Ascending aorta (tissue), 2 donors: Measurements from ENCODE around the gene NINL. TPM values are rescaled to one million over a fixed set of nuclear protein-coding genes. Genes with fewer than 3 reads are reported as not detected.

Experiments
- DNase-seq, 2 donors: peaks; one replicate each; pipeline ENCODE4 v3.0.0-alpha.2; 2019; ENCODE audit warnings: low spot score in 2 of 2
- H3K27ac ChIP-seq, 2 donors: fragments of 200-600 bp; sonication (generic); one replicate each; pipeline ENCODE4 v1.5.1; 2016 to 2017; ENCODE audit warnings: mild to moderate bottlenecking in 1 of 2
- H3K27me3 ChIP-seq: fragments of 200-600 bp; sonication (generic); one replicate; pipeline ENCODE4 v1.5.1; 2017
- H3K36me3 ChIP-seq, 2 donors: fragments of 200-600 bp; sonication (generic); one replicate each; pipeline ENCODE4 v1.5.1; 2016
- H3K4me1 ChIP-seq, 2 donors: fragments of 200-600 bp; sonication (generic); one replicate each; pipeline ENCODE4 v1.5.1; 2016 to 2017; ENCODE audit warnings: mild to moderate bottlenecking in 1 of 2
- H3K4me3 ChIP-seq, 2 donors: fragments of 200-600 bp; sonication (generic); one replicate each; pipeline ENCODE4 v1.5.1; 2016 to 2017; ENCODE audit warnings: mild to moderate bottlenecking in 1 of 2
- H3K9me3 ChIP-seq, 2 donors: fragments of 200-600 bp; sonication (generic); one replicate each; pipeline ENCODE4 v1.5.1; 2016
- intact Hi-C: fragments of 100-400 bp; cut with DNase I; formaldehyde crosslinking; loops from one replicate; pipeline ENCODE4 v1.15.1; 2023
- total RNA-seq: library from RNA; depleted of rRNA; stranded (reverse); fragments of >200 nt; gene quantifications from one replicate; pipeline ENCODE4 v1.1.0, GENCODE V29; 2016
- TF ChIP-seq, protein P1 (sequence below), 3 experiments: fragments of 200-600 bp in 2 of 3; fragments of 450-650 bp in 1 of 3; sonication (generic) in 2 of 3; IDR thresholded peaks; one replicate each; pipeline ENCODE4 v1.5.1; 2016 to 2019; ENCODE audit warnings: antibody characterized with exemption in 3 of 3, mild to moderate bottlenecking in 1 of 3, moderate library complexity in 1 of 3

Gene NINL
- total RNA-seq, 1 donor from 2014 or later = 18.0 TPM

GRCh38 chr20:25483431-25484132, 101.7 kb downstream of the NINL start:
- Histone ChIP-seq H3K27ac (no peak overlapping the region), H3K27me3 (no peaks in the 10 kb centered on the region), H3K36me3 (peaks cover 42 to 56% of the 10 kb centered on the region in 2 donors), H3K4me1 (no peaks in the 10 kb centered on the region), H3K4me3 (no peak overlapping the region), H3K9me3 (no peaks in the 10 kb centered on the region)
- TF ChIP-seq, protein P1, sequence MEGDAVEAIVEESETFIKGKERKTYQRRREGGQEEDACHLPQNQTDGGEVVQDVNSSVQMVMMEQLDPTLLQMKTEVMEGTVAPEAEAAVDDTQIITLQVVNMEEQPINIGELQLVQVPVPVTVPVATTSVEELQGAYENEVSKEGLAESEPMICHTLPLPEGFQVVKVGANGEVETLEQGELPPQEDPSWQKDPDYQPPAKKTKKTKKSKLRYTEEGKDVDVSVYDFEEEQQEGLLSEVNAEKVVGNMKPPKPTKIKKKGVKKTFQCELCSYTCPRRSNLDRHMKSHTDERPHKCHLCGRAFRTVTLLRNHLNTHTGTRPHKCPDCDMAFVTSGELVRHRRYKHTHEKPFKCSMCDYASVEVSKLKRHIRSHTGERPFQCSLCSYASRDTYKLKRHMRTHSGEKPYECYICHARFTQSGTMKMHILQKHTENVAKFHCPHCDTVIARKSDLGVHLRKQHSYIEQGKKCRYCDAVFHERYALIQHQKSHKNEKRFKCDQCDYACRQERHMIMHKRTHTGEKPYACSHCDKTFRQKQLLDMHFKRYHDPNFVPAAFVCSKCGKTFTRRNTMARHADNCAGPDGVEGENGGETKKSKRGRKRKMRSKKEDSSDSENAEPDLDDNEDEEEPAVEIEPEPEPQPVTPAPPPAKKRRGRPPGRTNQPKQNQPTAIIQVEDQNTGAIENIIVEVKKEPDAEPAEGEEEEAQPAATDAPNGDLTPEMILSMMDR (IDR thresholded peaks at IDR 0.05) = no peak
- intact Hi-C loops = no loop called here
- no peak for DNase-seq

- intact Hi-C loops = no loop called here
- peaks cover 49 to 57% of the 10 kb centered on the region in 2 donors for H3K36me3 ChIP-seq
- TF ChIP-seq, protein P1 (IDR thresholded peaks at IDR 0.05) = no peak
Observed at GRCh38 chr20:25481918-25482253, 103.4 kb downstream of the NINL start.

GRCh38 chr20:25481235-25481917, 104.0 kb downstream of the NINL start:
- no peaks in the 10 kb centered on the region for H3K27me3 ChIP-seq
- no peak overlapping the region for H3K27ac ChIP-seq
- no peak overlapping the region for H3K4me3 ChIP-seq
- H3K4me1 ChIP-seq = no peaks in the 10 kb centered on the region
- TF ChIP-seq, protein P1 (IDR thresholded peaks at IDR 0.05) = no peak
- H3K36me3 ChIP-seq = peaks cover 54 to 61% of the 10 kb centered on the region in 2 donors
- intact Hi-C loops = no loop called here
- no peak for DNase-seq
- H3K9me3 ChIP-seq = no peaks in the 10 kb centered on the region

More at GRCh38 chr20:25481918-25482253, 103.4 kb downstream of the NINL start:
- H3K9me3 ChIP-seq = no peaks in the 10 kb centered on the region
- DNase-seq = no peak
- no peak overlapping the region for H3K27ac ChIP-seq
- no peaks in the 10 kb centered on the region for H3K27me3 ChIP-seq
- no peaks in the 10 kb centered on the region for H3K4me1 ChIP-seq
- H3K4me3 ChIP-seq = no peak overlapping the region

DNA sequence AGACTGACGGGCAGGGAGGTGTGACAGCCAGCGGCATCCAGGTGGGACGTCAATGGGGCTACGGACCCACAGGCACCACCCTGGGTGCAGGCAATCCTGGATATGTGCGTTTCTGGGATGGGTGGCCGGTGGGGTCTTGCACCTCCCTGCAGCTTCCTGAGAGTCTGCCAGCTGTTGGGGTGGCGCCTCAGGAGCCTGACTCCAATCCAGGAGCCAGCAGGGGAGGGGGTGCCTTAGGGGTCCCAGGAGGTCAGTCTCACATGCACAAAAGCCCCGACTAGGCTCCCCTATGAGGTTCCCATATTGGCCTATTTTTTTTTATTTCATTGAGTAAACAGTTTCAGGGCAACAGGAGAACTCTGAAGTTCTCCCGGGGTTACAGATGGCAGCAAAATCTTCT, 104.5 kb downstream of the NINL start:
- no peak for DNase-seq
- H3K4me1 ChIP-seq = no peaks in the 10 kb centered on the region
- TF ChIP-seq, protein P1 (IDR thresholded peaks at IDR 0.05) = no peak
- intact Hi-C loops = no loop called here
- H3K27me3 ChIP-seq = no peaks in the 10 kb centered on the region
- no peaks in the 10 kb centered on the region for H3K9me3 ChIP-seq
- H3K4me3 ChIP-seq = no peak overlapping the region
- peaks cover 57 to 67% of the 10 kb centered on the region in 2 donors for H3K36me3 ChIP-seq
- no peak overlapping the region for H3K27ac ChIP-seq

GRCh38 chr20:25480156-25480555, 105.2 kb downstream of the NINL start:
- Histone ChIP-seq H3K4me3 (no peak overlapping the region), H3K4me1 (no peaks in the 10 kb centered on the region), H3K27me3 (no peaks in the 10 kb centered on the region), H3K36me3 (peaks cover 63 to 69% of the 10 kb centered on the region in 2 donors), H3K9me3 (no peaks in the 10 kb centered on the region), H3K27ac (no peak overlapping the region)
- TF ChIP-seq, protein P1 (IDR thresholded peaks at IDR 0.05) = no peak
- intact Hi-C loops = no loop called here
- no peak for DNase-seq
